Fibroblast of pulmonary artery (primary cell): ENCODE data around the gene BEX4.
"Not testable (repeated sequence)": the region's sequence is repeated elsewhere in the genome, so short reads cannot be mapped to it uniquely, and the experiment has no call there.

Experiments
- DNase-seq: peaks from one replicate; pipeline ENCODE4 v3.0.0-alpha.2; 2010; ENCODE audit warnings: low read depth
- H3K4me3 ChIP-seq: replicated peaks from 2 replicates; pipeline ENCODE4 v1.5.1; 2011; ENCODE audit warnings: low read depth, mild to moderate bottlenecking, control low read depth, low read length, moderate library complexity
- CTCF ChIP-seq: IDR thresholded peaks from 2 replicates; pipeline ENCODE4 v1.5.1; 2011; ENCODE audit warnings: mild to moderate bottlenecking, control low read depth, low read length, inconsistent platforms; ENCODE audit errors: missing control alignments

Gene BEX4

DNA sequence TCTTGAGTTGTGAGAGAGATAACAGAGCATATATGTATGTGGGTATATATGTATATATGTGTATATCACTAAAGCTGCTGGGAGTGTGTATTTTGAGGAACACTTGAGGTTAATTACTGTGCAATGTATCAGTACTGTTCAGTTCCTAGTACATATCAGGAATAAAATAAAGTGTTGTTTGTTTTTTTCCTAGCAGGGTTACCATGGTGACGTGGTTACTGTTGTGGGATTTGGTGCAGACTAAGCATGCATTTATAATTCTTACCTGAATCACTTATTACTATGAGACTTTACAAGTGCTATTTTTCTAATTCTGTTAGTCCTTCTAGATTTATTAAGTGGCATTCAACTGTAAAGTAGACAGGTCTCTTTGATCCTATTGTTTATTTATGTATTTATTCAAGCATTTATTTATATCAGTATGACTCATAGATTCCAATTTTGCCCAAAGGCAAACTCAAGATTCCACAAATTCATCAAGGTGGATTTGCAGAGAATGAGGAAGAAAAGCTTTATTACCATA is 26.9 kb upstream of the BEX4 start:
- DNase-seq: peak; percentile 7
- H3K4me3 ChIP-seq: no peak overlapping the region
- TF ChIP-seq CTCF: no peak

GRCh38 chrX:103197721-103198306 is 17.1 kb upstream of the BEX4 start:
- no peak for TF ChIP-seq CTCF
- H3K4me3 ChIP-seq: no peak overlapping the region
- DNase-seq: peak; percentile 38

- DNase-seq: not testable (repeated sequence)
Observed at GRCh38 chrX:103198668-103199067, 16.2 kb upstream of the BEX4 start.

GRCh38 chrX:103201041-103201440 is 13.9 kb upstream of the BEX4 start:
- no peak for DNase-seq
- no peak for TF ChIP-seq CTCF

More at GRCh38 chrX:103198668-103199067, 16.2 kb upstream of the BEX4 start:
- not testable (repeated sequence) for H3K4me3 ChIP-seq

GRCh38 chrX:103210056-103210455 is 4.9 kb upstream of the BEX4 start:
- DNase-seq: no peak
- TF ChIP-seq CTCF: no peak
- no peak overlapping the region for H3K4me3 ChIP-seq

More at GRCh38 chrX:103201041-103201440, 13.9 kb upstream of the BEX4 start:
- no peak overlapping the region for H3K4me3 ChIP-seq

- peak; percentile 55 for TF ChIP-seq CTCF
- H3K4me3 ChIP-seq: no peak overlapping the region
- peak; percentile 60 for DNase-seq
Observed at GRCh38 chrX:103211012-103211715, 3.7 kb upstream of the BEX4 start.

- TF ChIP-seq CTCF: no peak
- DNase-seq: no peak
Observed at GRCh38 chrX:103212749-103213457, 2.0 kb upstream of the BEX4 start.

More at GRCh38 chrX:103212749-103213457, 2.0 kb upstream of the BEX4 start:
- H3K4me3 ChIP-seq: no peak overlapping the region
